DMS153 treated with DMSO at 0.1 percent for 48 hours (cell line): ENCODE results near the gene CLIP3.
A peak's percentile ranks its signal among the peaks of the same experiment; 100 is the strongest.
"Not testable (repeated sequence)": the region's sequence is repeated elsewhere in the genome, so short reads cannot be mapped to it uniquely, and the experiment has no call there.

Source experiments
- DNase-seq: peaks from one replicate; lab custom pipeline; 2025; ENCODE audit not compliant: unreplicated experiment; lab: John Stamatoyannopoulos, UW

CLIP3 gene

DNA sequence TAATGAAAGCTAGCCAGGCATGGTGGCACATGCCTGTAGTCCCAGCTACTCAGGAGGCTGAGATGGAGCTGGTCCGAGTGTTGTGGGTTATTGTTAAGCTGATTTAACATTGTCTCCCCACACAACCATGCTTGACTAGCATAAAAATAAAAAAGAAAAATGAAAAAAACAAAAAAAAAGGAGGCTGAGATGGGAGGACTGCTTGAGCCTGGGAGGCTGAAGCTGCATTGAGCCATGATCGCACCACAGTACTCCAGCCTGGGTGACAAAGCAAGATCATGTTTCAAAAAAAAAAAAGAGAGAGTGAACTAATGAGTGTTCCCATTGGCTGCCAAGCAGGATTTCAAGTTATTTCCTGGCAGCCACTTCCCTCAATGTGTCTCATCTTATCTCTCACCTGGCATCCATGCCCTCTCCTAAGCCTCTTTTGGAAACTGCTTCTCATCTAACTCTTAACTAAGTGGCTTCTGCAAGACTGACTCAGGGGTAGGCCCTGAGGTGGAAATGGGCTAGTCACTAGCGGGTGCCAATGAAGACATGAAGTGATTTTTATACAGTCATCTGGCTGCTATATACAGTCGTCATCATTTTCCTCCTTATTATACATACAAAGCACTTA lies 16.5 kb upstream of the CLIP3 start:
- no peak for DNase-seq

DNA sequence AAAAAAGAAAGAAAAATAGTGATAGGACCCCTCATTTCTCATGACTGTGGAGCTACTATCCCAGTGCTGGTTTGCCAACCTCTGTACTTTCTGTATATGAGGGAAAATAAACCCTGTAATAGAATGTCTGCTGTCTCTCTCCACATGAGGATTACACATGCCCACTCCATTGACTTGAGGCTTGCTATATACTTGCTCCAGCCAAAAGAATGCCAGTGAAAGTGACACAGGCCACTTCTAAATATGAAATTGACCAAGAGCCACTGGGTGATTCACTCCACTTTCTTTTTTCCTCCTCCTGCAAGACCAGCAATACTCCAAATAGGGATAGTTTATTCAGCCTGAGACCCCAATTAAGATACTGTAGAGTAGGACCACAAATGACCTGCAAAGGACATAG lies 15.2 kb upstream of the CLIP3 start:
- no peak for DNase-seq

DNA sequence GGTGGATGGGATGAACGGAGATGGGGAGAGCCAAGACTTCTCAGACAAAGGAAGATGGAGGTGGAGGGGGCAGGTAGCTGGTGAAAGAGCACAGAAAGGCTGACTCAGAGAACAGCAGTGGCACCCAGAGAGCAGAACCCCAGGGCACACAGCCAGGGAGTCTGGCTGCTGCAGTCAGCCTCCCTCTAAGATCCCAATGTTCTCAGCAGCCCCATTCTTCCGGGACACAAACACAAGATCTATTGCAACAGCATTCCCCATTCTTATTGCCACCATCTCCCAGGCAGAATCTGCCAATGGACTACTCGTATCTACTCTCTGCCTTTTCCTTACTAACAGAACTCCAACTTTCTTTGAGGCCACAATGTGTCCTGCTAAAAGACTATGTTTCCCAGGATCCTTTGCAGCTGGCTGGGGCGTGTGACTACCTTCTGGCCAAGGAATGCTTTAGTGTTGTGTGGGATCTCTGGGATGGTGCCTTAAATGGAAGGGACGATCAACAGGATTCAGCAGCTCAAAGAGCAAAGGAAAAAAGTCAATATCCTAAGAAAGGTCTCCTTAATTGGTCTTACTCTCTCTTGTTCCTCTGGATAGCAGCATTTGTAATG lies 13.9 kb upstream of the CLIP3 start:
- no peak for DNase-seq

- no peak for DNase-seq
Measured at GRCh38 chr19:36043952-36044351, 11.3 kb upstream of the CLIP3 start.

- DNase-seq: no peak
Measured at GRCh38 chr19:36041831-36042230, 9.2 kb upstream of the CLIP3 start.

DNA sequence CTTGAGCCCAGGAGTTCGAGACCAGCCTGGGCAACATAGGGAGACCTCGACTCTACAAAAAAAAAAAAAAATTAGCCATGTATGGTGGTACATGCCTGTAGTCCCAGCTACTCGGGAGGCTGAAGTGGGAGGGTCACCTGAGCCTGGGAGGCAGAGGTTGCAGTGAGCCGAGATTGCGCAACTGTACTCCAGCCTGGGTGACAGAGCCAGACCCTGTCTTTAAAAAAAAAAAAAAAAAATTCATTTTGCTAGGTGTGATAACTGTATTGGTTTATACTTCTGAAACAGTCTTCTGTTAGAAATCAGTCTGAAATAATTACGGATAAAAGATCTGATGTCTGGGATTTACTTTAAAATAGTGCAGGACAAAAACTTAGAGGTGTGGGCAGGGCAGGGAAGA lies 8.4 kb upstream of the CLIP3 start:
- not testable (repeated sequence) for DNase-seq

- DNase-seq: no peak
Measured at GRCh38 chr19:36040495-36040894, 7.8 kb upstream of the CLIP3 start.

DNA sequence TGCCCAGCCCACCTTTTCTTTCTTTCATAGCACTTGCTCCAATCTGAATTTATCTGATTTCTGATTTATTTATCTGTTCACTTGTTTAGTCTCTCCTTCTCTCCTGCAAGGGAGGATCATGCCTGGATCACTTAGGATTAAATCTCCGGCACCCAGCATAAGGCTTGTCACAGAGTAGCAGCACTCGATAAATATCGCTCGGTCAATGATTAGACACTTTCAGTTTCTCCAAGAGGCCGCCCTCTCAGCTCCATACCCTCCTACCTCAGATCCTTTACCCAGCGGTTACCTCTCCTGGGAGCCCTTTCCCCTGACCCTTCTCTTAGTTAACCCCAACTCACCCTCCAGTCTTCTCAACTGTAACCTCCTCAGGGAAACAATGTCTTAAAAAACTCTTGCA lies 1.4 kb downstream of the CLIP3 start:
- DNase-seq: no peak

GRCh38 chr19:36030264-36031148 lies 2.2 kb downstream of the CLIP3 start:
- DNase-seq: no peak

DNA sequence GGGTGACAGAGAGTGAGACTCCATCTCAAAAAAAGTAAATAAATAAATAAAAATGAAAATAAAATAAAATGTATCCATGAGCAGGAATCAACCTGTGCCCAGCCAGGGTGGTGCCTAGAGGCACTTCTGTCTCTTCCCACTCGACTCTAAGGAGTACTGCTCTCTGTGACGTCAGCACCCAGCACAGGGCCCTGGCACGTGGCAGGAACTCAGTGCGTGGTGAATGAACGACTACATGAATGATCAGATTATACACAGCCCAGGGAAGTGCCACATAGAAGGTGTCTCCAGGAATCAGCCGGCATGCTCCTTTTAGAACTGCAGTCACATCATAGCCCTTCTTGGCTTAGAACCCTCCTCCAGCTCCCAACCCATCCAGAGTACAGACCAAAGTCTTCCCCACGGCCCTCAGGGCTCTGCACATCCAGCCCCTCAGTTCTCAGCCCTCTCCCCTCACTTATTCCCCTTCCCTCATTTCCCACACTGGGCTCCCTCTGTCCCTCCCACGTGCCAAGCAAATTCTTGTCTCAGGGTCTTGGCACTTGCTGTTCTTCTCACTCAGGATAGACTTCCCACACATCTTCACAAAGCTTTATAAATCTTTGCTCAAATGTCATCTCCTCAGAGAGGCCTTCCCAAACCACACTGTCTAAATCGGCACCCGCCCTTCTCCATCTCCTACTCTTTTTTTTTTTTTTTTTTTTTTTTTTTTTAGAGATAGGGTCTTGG lies 4.2 kb downstream of the CLIP3 start:
- DNase-seq: no peak

- no peak for DNase-seq
Measured at GRCh38 chr19:36027696-36028095, 5.0 kb downstream of the CLIP3 start.

DNA sequence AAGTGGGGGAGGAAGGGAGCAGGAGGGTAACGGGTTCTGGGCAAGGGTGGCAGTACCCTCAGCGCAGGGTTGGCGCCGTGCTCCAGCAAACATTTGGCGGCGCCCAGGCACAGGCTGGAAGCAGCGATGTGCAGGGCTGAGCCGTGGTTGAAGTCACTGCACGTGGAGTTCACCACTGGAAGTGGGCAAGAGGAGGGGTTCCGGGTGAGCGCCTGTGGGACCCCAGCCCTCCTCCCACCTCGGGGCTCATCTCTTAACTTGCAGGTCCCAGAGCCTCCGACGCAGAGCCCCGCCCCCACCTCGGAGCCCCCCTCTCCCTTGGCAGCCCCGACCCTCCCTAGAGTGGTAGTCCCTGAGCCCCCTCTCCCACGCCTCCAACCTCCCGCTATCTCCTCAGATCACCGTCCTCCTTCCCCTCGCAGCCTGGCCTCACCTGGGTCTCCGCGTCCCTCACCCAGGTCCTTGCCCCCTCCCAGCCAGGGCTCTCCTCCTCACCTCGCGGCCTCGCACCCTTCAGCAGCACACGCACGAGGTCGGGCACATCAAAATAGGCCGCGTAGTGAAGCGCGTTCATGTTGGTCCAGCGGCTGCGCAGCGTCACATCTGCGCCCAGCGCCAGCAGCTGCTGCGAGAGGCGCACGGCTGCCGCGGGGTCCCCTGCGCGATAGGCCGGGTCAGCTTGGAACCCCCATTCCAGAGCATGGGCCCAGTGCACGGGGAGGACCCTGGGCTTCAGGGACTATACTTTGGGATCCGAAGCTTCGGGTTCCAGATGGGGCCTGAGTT lies 6.4 kb downstream of the CLIP3 start:
- DNase-seq: no peak

- no peak for DNase-seq
Measured at GRCh38 chr19:36025541-36025940, 7.1 kb downstream of the CLIP3 start.

- no peak for DNase-seq
Measured at GRCh38 chr19:36023432-36023831, 9.2 kb downstream of the CLIP3 start.

DNA sequence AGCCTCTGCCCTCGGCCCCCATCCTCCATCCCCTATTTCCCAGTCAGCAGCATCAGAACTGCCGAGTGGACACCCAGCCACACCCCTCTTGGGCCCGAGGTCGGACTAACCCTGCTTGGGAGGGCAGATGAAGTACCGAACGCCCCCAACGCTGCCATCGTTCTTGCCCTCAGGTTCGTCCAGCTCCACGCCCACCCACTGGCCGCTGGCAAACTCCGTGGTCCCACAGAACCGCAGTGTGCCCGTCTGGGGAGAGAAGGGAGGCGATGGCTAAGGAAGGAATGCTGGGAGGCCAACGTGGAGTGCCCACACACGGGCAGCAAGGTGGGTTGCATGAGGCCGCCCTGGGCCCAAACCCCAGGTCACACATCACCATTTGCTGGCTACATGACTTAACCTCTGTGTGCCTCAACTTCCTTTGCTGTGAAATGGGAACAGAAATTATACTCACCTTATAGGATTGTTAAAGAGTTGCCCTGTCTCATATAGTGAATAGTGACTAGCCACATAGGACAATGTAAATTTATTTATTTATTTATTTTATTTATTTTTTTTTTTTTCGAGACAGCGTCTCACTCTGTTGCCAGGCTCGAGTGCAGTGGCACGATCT lies 13.5 kb downstream of the CLIP3 start:
- DNase-seq: no peak

GRCh38 chr19:36014012-36014924 lies 18.4 kb downstream of the CLIP3 start, which contains the start of gene ALKBH6:
Gene ALKBH6 (minus strand): TSS chr19:36014213. CDS start chr19:36013397, 816 bp downstream.
- peak; percentile 99 for DNase-seq

DNA sequence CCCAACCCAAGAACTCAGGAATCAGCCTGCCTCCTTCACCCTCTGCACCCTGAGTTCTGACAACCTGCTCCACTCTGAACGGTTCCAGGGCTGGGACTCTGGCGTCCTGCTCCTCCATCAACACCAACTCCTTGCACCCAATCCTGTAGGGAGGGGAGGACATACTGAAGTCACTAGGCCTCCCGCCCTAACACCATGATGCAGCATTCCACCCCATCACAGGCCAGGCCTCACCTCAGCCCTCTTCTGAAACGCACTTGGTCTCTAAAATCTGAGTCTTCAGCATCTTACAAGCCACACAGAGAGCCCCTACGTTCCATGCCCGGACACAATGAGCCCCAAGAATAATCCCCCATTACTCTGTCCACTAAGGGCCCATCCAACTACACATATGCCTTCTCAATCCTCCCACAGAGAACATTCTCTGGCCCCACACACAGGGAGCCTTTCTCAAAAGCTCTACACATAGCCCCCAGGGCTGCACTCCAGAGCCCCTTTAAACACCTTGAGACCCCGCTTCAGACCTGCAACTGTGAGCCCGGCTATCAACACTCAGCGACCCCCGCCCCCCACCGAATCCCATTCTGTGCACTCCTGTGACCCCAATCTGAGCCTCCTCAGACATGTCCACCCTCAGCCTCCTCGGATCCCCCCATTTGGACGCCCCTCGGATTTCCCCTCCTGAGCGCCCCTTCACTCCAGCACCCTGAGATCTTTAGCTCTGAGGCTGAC lies 19.2 kb downstream of the CLIP3 start:
- DNase-seq: no peak

DNA sequence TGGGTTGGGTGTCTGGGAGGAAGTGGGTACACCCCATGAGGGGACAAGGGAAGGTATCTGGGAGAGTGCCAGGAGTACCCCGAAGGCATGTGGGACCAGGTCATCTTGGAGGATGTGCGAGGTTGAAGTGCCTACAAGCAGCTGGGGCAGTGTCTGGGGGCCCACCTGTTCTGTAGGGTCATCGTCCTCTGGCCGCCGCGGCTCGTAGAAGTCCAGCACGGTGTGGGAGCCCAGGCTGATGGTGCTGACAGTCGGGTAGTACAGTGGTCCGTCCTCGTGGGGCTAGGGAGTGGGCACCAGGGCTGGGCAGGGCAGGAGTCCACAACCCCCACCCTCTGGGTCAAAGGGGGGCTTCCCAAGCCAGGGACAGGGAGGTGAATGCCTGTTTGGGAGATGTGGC lies 22.3 kb downstream of the CLIP3 start:
- no peak for DNase-seq
